DOHH2 (cell line): ENCODE data around the gene JUNB.
A peak's percentile ranks its signal among the peaks of the same experiment; 100 is the strongest.

Experiments used
- H3F3A ChIP-seq: fragments of 200-600 bp; sonication (generic), shearing (Covaris generic); 2 replicates; pipeline ENCODE4 v1.6.0; 2016; ENCODE audit warnings: antibody characterized with exemption, mild to moderate bottlenecking; ENCODE audit not compliant: control insufficient read depth, insufficient read depth
- H3K27ac ChIP-seq: fragments of 200-600 bp; sonication (generic); 2 replicates; pipeline ENCODE4 v1.5.1; 2014; ENCODE audit warnings: low read depth, mild to moderate bottlenecking, low read length, moderate library complexity
- H3K27me3 ChIP-seq: fragments of 200-600 bp; sonication (generic); 2 replicates; pipeline ENCODE4 v1.6.1; 2014; ENCODE audit warnings: mild to moderate bottlenecking, low read length, mixed read lengths; ENCODE audit not compliant: control insufficient read depth
- H3K36me3 ChIP-seq: fragments of 200-600 bp; sonication (generic); 2 replicates; pipeline ENCODE4 v1.6.1; 2014; ENCODE audit warnings: mild to moderate bottlenecking, low read length, moderate library complexity, mixed read lengths; ENCODE audit not compliant: control insufficient read depth
- H3K4me1 ChIP-seq: fragments of 200-600 bp; sonication (generic); 2 replicates; pipeline ENCODE4 v1.6.1; 2014; ENCODE audit warnings: mild to moderate bottlenecking, low read length, mixed read lengths; ENCODE audit not compliant: control insufficient read depth
- H3K4me2 ChIP-seq: fragments of 200-600 bp; sonication (generic); 2 replicates; pipeline ENCODE4 v1.6.0; 2014; ENCODE audit warnings: mild to moderate bottlenecking, low read length, moderate library complexity
- H3K4me3 ChIP-seq: fragments of 200-600 bp; sonication (generic); 2 replicates; pipeline ENCODE4 v1.5.1; 2014; ENCODE audit warnings: mild to moderate bottlenecking, low read length, mixed read lengths
- H3K79me2 ChIP-seq: fragments of 200-600 bp; sonication (generic); 2 replicates; pipeline ENCODE4 v1.6.1; 2014; ENCODE audit warnings: mild to moderate bottlenecking, low read length, mixed read lengths; ENCODE audit not compliant: control insufficient read depth
- H3K9me2 ChIP-seq: fragments of 200-600 bp; sonication (generic); replicated peaks from 2 replicates; pipeline ENCODE4 v1.6.1; 2014; ENCODE audit warnings: mild to moderate bottlenecking, low read length, mixed read lengths; ENCODE audit not compliant: control insufficient read depth
- H3K9me3 ChIP-seq: fragments of 200-600 bp; sonication (generic); 2 replicates; pipeline ENCODE4 v1.6.1; 2014; ENCODE audit warnings: antibody characterized with exemption, low read length, mixed read lengths; ENCODE audit not compliant: control insufficient read depth, insufficient read depth
- H4K20me1 ChIP-seq: fragments of 200-600 bp; sonication (generic); 2 replicates; pipeline ENCODE4 v1.6.0; 2014; ENCODE audit warnings: low read depth, mild to moderate bottlenecking, antibody characterized with exemption, low read length, moderate library complexity; ENCODE audit not compliant: control insufficient read depth, insufficient read depth
- EZH2phosphoT487 ChIP-seq: fragments of 200-600 bp; sonication (generic); IDR thresholded peaks from 2 replicates; pipeline ENCODE4 v1.6.1; 2017; ENCODE audit warnings: borderline replicate concordance, mild to moderate bottlenecking, antibody characterized with exemption, low read length, moderate library complexity, mixed read lengths
- TF ChIP-seq, protein P1 (sequence below): fragments of 200-600 bp; sonication (generic); IDR thresholded peaks from one replicate; pipeline ENCODE4 v1.5.1; 2014; ENCODE audit warnings: antibody characterized with exemption, mild to moderate bottlenecking, low read depth, low read length; ENCODE audit not compliant: poor library complexity, severe bottlenecking

JUNB gene

GRCh38 chr19:12834976-12835757, 43.9 kb downstream of the JUNB start:
- Histone ChIP-seq H3K9me3 (no peaks in the 10 kb centered on the region), H3K27me3 (peaks cover 42% of the 10 kb centered on the region), H3K4me1 (peaks cover 59% of the 10 kb centered on the region), H3K4me3 (peak overlapping the region; percentile 65), H3K9me2 (no peaks in the 10 kb centered on the region), H3K79me2 (no peaks in the 10 kb centered on the region), H3K27ac (no peak overlapping the region), H4K20me1 (peaks cover 4% of the 10 kb centered on the region; the same call in 1 of the 2 replicates), H3F3A (peaks cover 24% of the 10 kb centered on the region), H3K4me2 (peak overlapping the region; percentile 67), H3K36me3 (no peaks in the 10 kb centered on the region)
- no peak for TF ChIP-seq EZH2phosphoT487
- TF ChIP-seq, protein P1, sequence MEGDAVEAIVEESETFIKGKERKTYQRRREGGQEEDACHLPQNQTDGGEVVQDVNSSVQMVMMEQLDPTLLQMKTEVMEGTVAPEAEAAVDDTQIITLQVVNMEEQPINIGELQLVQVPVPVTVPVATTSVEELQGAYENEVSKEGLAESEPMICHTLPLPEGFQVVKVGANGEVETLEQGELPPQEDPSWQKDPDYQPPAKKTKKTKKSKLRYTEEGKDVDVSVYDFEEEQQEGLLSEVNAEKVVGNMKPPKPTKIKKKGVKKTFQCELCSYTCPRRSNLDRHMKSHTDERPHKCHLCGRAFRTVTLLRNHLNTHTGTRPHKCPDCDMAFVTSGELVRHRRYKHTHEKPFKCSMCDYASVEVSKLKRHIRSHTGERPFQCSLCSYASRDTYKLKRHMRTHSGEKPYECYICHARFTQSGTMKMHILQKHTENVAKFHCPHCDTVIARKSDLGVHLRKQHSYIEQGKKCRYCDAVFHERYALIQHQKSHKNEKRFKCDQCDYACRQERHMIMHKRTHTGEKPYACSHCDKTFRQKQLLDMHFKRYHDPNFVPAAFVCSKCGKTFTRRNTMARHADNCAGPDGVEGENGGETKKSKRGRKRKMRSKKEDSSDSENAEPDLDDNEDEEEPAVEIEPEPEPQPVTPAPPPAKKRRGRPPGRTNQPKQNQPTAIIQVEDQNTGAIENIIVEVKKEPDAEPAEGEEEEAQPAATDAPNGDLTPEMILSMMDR = no peak

GRCh38 chr19:12836529-12836863, 45.2 kb downstream of the JUNB start:
- TF ChIP-seq, protein P1 = no peak
- TF ChIP-seq EZH2phosphoT487 = no peak
- Histone ChIP-seq H3K4me1 (peaks cover 69% of the 10 kb centered on the region), H3K36me3 (no peaks in the 10 kb centered on the region), H3K9me3 (no peaks in the 10 kb centered on the region), H3F3A (peaks cover 25% of the 10 kb centered on the region), H3K9me2 (no peaks in the 10 kb centered on the region), H3K79me2 (no peaks in the 10 kb centered on the region), H3K4me2 (peak overlapping the region; percentile 67), H4K20me1 (peaks cover 10% of the 10 kb centered on the region; the same call in 1 of the 2 replicates), H3K4me3 (peak overlapping the region; percentile 65), H3K27ac (no peak overlapping the region), H3K27me3 (peaks cover 35% of the 10 kb centered on the region)

- TF ChIP-seq, protein P1 = no peak
- TF ChIP-seq EZH2phosphoT487 = no peak
- peaks cover 27% of the 10 kb centered on the region for H3K27me3 ChIP-seq
Measured at GRCh38 chr19:12837225-12837624, 45.9 kb downstream of the JUNB start.

More at GRCh38 chr19:12837225-12837624, 45.9 kb downstream of the JUNB start:
- Histone ChIP-seq H3K9me2 (no peaks in the 10 kb centered on the region), H3K36me3 (no peaks in the 10 kb centered on the region), H3K4me3 (no peak overlapping the region), H3K4me1 (peaks cover 69% of the 10 kb centered on the region), H3F3A (peaks cover 25% of the 10 kb centered on the region), H3K27ac (no peak overlapping the region), H3K79me2 (no peaks in the 10 kb centered on the region), H3K9me3 (no peaks in the 10 kb centered on the region), H3K4me2 (no peak overlapping the region), H4K20me1 (peaks cover 10% of the 10 kb centered on the region; the same call in 1 of the 2 replicates)
